Upper lobe of right lung (tissue), 1 donor: Measurements from ENCODE around the gene PPIG. TPM values are rescaled to one million over a fixed set of nuclear protein-coding genes. Genes with fewer than 3 reads are reported as not detected.

ENCODE experiments used
- ATAC-seq: fragments of 200-7000 bp; cut with Tn5 transposase; one replicate; pipeline ENCODE4 v1.9.1; 2020; ENCODE audit warnings: mild to moderate bottlenecking, moderate library complexity
- DNase-seq: peaks from one replicate; pipeline ENCODE4 v3.0.0-alpha.2; 2020
- H3K27ac ChIP-seq: fragments of 200-600 bp; one replicate; pipeline ENCODE4 v1.8.0; 2022
- H3K27me3 ChIP-seq: fragments of 200-600 bp; one replicate; pipeline ENCODE4 v1.8.0; 2022; ENCODE audit warnings: mild to moderate bottlenecking
- H3K36me3 ChIP-seq: fragments of 200-600 bp; one replicate; pipeline ENCODE4 v1.8.0; 2022
- H3K4me1 ChIP-seq: fragments of 200-600 bp; one replicate; pipeline ENCODE4 v1.8.0; 2022
- H3K4me3 ChIP-seq: fragments of 200-600 bp; one replicate; pipeline ENCODE4 v1.8.0; 2022; ENCODE audit warnings: mild to moderate bottlenecking
- H3K9me3 ChIP-seq: fragments of 200-600 bp; one replicate; pipeline ENCODE4 v1.8.0; 2022
- intact Hi-C: fragments of 100-400 bp; cut with DNase I; formaldehyde crosslinking; loops from one replicate; pipeline ENCODE4 v1.11.0; 2022
- total RNA-seq: library from RNA; stranded (reverse); fragmentation: NEBNext Ultra II Directional; extraction: Animal tissue kit (Norgen Biotek cat#: 25700); gene quantifications from one replicate; pipeline ENCODE4 v1.2.1, GENCODE V29; 2021
- TF ChIP-seq, protein P1 (sequence below): fragments of 200-600 bp; IDR thresholded peaks from one replicate; pipeline ENCODE4 v1.8.0; 2022; ENCODE audit warnings: antibody characterized with exemption
- donor health status: DM: no; HTN: yes; CAD: no; lungs with severe emphysema.

Gene PPIG
- total RNA-seq, 1 donor from 2014 or later: 50.5 TPM

DNA sequence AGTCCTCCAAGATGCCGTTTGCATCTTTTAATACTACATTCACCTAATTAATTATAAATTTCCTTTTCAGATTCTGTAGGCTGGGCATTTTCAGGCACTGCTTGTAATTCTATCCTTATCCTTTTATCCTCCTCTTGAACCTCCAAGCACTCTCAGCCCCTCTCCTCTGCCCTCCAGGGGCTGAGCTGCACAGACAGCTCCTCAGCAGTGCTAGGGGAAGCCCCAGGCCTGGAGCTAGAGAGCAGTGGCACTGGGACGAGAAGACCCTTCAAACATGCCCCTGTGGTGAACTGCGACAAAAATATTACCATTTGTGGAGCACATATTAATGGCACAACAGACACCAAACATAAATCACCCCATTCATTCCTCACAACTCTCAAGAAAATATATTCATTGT lies 77.1 kb downstream of the PPIG start:
- Histone ChIP-seq H3K36me3 (no peaks in the 10 kb centered on the region), H3K27me3 (no peaks in the 10 kb centered on the region), H3K27ac (no peak overlapping the region), H3K4me3 (no peak overlapping the region), H3K4me1 (no peaks in the 10 kb centered on the region), H3K9me3 (no peaks in the 10 kb centered on the region)
- TF ChIP-seq, protein P1, sequence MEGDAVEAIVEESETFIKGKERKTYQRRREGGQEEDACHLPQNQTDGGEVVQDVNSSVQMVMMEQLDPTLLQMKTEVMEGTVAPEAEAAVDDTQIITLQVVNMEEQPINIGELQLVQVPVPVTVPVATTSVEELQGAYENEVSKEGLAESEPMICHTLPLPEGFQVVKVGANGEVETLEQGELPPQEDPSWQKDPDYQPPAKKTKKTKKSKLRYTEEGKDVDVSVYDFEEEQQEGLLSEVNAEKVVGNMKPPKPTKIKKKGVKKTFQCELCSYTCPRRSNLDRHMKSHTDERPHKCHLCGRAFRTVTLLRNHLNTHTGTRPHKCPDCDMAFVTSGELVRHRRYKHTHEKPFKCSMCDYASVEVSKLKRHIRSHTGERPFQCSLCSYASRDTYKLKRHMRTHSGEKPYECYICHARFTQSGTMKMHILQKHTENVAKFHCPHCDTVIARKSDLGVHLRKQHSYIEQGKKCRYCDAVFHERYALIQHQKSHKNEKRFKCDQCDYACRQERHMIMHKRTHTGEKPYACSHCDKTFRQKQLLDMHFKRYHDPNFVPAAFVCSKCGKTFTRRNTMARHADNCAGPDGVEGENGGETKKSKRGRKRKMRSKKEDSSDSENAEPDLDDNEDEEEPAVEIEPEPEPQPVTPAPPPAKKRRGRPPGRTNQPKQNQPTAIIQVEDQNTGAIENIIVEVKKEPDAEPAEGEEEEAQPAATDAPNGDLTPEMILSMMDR: no peak
- DNase-seq (no peak), ATAC-seq (no peak)
- intact Hi-C loops: no loop called here

DNA sequence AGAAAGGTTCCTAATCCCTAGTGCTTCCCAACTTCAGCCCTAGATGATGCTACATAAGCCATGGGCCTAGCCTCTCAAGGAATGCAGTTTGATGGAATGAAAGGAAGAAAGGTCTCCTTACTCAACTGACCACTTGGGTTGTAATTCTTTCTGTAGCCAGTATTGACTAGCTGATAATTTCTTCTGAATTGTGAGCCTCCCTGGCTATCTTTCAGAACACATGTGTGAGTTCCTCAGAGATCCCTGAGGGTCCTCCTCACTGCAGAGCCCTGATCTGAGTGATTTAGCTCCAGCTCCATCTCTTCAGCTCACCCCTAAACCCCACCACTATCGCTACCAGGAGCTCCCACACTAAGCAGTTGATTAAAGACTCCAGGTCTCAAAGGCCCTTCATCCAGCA lies 78.6 kb downstream of the PPIG start:
- no peak for DNase-seq
- Histone ChIP-seq H3K27me3 (no peaks in the 10 kb centered on the region), H3K27ac (no peak overlapping the region), H3K4me3 (no peak overlapping the region), H3K4me1 (no peaks in the 10 kb centered on the region), H3K9me3 (no peaks in the 10 kb centered on the region), H3K36me3 (no peaks in the 10 kb centered on the region)
- TF ChIP-seq, protein P1: no peak
- no peak for ATAC-seq
- intact Hi-C loops: no loop called here

DNA sequence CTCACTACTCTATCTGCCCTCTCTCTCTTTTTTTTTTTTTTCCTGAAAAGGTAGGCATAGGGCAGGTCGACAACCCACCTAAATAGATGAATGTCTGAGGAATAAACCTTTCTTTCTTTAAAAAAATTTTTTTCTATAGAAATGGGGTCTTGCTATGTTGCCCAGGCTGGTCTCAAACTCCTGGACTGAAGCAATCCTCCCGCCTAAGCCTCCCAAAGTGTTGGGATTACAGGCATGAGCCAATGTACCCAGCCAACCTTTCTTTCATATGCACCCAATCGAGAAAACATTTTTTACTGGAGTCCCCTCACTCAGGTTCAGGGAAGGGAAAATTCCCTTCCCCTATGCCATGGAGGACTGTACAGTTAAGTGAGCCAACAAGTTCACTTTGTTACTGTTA lies 79.1 kb downstream of the PPIG start:
- TF ChIP-seq, protein P1: no peak
- H3K27me3 ChIP-seq: no peaks in the 10 kb centered on the region
- intact Hi-C loops: no loop called here

DNA sequence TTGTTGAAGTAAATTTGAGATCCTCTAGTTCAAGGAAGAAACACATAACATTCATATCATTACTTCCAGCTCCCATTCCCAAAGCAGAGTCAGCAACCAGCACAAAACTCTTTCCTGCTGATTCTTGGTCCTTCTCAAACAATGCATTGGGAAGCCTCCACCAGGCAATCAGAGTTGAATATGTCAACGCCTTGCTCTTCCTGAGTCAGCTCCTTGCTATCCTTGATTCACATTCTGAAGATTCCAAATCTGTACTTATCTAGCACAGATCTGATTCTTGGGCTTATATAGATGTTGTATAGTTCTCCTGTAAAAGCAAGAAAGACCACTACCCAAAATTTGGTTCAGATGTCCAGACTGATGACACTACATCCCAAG lies 80.4 kb downstream of the PPIG start:
- no peak overlapping the region for H3K27ac ChIP-seq
- DNase-seq: no peak
- H3K4me1 ChIP-seq: no peaks in the 10 kb centered on the region
- H3K27me3 ChIP-seq: no peaks in the 10 kb centered on the region
- H3K36me3 ChIP-seq: no peaks in the 10 kb centered on the region
- ATAC-seq: no peak
- no peaks in the 10 kb centered on the region for H3K9me3 ChIP-seq
- no peak overlapping the region for H3K4me3 ChIP-seq
- intact Hi-C loops: no loop called here
- TF ChIP-seq, protein P1: no peak

More for the DNA sequence above, 79.1 kb downstream of the PPIG start:
- Histone ChIP-seq H3K4me3 (no peak overlapping the region), H3K9me3 (no peaks in the 10 kb centered on the region), H3K4me1 (no peaks in the 10 kb centered on the region), H3K27ac (no peak overlapping the region), H3K36me3 (no peaks in the 10 kb centered on the region)
- ATAC-seq: no peak
- no peak for DNase-seq

DNA sequence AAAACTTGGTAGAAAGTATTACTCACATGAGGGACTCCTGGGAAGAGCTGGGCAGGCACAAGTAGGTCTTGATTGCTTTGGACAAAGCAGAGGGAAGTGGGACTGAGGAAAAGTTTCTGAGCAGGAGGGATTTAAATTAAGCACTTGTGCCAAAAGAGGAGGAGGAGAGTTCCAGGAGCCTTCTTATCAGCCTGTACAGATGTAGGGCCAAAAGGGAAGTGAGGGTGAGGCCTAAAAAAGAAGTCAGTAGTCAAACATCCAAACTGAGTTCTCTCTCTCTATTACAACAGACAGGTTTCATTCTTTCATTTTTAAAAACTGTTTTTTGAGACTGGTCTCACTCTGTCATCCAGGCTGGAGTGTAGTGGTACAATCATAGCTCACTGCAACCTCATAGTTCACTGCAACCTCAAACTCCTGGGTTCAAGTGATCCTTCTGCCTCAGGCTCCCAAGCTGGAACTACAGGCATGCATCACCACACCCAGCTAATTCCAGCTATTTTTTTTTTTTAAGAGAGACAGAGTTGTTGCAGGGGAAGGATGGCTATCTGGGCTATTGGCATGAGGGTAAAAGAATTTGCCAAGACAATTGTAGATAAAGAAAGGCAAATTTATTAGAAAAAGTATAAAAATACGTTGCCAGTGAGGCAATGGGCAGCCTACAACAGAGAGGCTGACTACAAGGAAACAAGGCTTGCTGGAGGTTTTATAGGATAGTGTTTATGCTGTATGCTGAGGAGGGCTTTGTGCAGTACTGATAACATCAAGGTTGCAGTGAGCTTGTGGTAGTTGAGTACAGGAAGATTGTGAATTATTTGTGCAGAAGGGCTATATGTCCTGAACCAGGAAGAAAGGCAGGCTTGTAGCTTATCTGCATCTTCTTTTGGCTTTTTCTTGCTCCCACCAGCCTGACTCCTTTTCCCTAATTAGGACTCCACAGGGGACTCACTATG lies 81.1 kb downstream of the PPIG start:
- no peak for DNase-seq
- Histone ChIP-seq H3K27ac (no peak overlapping the region), H3K4me1 (no peaks in the 10 kb centered on the region), H3K36me3 (no peaks in the 10 kb centered on the region), H3K4me3 (no peak overlapping the region), H3K27me3 (no peaks in the 10 kb centered on the region), H3K9me3 (no peaks in the 10 kb centered on the region)
- ATAC-seq: no peak
- TF ChIP-seq, protein P1: no peak
- intact Hi-C loops: no loop called here
